Measurements from ENCODE around the gene ERVK3-1.

GRCh38 chr19:58353717-58354477, 48.7 kb downstream of the ERVK3-1 start:
- TF ChIP-seq CTCF (IDR thresholded peaks at IDR 0.05) (no peak), POLR2A (IDR thresholded peaks at IDR 0.05) (no peak), POLR2AphosphoS5 (IDR thresholded peaks at IDR 0.05) (no peak)
